GM18499 (cell line): ENCODE measurements around the gene OSBPL7.
"Not testable (repeated sequence)": the region's sequence is repeated elsewhere in the genome, so short reads cannot be mapped to it uniquely, and the experiment has no call there.

Experiments used
- ATAC-seq: cut with Tn5 transposase; IDR thresholded peaks from one replicate; pipeline ENCODE4 v1.9.1; 2021; ENCODE audit warnings: moderate number of reproducible peaks; ENCODE audit not compliant: insufficient read depth, unreplicated experiment

The OSBPL7 gene

DNA sequence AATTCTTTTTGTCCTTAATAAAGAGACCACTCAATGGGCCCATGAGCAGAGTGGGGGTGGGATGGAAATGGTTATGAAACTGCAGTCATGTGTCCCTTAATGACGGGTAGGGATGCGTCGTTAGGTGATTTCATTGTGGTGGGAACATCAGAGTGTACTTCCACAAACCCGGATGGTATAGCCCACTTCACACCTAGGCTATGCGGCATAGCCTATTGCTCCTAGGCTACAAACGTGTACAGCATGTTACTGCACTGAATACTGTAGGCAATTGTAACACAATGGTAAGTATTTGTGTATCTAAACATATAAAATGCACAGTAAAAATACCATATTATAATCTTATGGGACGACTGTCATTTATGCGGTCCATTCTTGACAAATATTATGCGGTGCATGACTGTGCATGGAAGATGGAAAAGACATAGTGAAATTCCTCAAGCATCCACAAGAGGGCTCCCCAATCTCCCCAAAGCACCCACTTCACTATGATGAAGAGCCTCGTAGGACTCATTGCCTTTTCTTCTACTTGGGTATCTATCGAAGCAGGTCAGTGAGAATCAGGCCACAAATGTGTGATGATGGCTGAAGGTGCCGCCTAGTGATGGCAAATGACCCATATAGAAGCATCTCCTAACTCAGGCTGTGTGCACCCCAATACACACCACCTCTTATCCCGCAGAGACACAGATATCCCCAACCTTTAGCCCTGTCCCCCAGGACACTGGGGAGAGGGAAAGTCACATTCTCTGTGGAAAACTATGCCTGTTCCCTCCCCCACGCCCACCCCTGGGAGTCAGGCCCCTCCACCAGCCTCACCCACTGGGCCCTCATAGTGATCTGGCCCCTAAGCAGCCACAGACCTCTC, 45.0 kb downstream of the OSBPL7 start:
- no peak for ATAC-seq

DNA sequence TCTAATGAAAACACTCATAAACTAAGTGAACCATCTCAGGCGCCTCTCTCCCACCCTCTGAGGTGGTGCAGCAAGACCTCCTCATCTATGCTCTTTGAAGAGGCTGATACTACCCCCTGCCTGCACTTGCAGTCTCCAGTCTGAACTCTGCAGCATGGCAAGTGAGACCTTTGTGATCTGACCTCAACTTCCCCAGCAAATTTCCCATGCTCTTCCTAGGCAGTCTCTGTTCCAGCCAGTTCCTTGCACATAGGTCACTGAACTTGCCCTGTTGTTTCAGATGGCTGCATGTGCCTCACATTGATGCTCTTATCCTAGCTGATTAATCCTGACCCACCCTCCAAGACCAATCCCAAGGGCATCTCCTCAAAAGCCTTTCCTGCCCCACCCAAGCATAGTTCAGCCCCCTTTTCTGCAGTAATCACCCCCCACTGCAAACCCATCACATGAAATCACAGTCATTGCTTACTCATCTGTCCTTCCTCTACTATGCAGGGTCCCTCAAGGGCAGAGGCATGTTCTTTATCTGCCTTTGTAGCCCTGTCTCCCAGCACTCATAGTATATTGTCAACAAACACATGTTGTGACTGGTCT, 46.5 kb downstream of the OSBPL7 start:
- no peak for ATAC-seq

DNA sequence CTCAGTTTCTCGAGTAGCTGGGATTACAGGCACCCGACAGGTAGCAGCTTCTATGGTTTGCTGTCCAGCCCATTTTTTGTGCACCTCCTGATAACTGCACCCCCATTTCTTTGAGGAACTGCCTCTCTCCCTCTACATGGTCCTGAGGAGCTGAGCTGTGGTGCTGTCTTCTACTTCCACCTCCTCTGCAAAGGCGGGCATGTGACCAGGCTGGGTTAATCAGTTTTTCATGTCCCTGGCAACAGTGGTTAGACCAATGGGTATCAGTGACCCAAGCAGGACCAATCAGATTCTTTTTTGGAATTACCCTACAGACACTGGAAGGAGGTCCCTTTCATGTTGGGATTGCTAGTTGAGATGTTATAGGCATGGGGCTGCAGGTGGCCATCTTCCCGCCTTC, 47.3 kb downstream of the OSBPL7 start:
- no peak for ATAC-seq

DNA sequence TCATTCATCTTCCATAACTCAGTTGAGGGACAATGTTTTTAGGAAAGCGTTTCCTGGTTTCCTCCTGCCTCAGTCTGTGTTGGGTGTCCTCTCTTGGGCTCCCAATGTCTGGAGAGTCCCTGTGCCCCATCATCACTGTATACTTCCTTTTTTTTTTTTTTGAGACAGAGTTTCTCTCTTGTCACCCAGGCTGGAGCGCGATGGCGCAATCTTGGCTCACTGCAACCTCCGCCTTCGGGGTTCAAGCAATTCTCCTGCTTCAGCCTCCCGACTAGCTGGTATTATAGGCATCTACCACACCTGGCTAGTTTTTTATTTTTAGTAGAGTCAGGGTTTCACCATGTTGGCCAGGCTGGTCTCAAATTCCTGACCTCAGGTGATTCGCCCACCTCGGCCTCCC, 47.9 kb downstream of the OSBPL7 start:
- not testable (repeated sequence) for ATAC-seq

DNA sequence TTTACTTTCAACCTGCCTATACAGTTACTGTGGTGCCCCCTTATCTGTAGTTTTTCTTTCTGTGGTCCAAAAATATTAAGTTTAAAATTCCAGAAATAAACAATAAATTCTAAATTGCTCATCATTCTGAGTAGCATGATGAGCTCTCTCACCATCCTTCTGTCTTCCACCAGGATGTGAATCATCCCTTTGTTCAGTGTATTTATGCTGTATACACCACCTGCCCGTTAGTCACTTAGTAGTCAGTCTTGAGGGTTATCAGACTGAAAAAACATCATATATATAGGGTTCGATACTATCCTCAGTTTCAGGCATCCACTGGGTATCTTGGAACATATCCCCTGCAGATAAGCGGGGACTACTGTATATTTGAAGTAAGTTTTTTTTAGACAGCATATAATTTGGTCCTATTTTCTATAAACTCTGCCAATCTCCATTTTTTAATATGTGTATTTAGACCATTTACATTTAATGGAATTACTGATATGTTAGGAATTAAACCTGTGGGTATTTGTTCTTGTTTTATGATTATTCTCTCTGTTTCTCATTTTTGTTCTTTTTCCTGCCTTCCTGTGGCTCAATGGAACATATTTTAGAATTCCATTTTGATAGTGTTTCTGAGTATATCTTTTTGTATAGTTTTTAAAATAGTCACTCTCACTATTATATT, 57.5 kb downstream of the OSBPL7 start:
- no peak for ATAC-seq

DNA sequence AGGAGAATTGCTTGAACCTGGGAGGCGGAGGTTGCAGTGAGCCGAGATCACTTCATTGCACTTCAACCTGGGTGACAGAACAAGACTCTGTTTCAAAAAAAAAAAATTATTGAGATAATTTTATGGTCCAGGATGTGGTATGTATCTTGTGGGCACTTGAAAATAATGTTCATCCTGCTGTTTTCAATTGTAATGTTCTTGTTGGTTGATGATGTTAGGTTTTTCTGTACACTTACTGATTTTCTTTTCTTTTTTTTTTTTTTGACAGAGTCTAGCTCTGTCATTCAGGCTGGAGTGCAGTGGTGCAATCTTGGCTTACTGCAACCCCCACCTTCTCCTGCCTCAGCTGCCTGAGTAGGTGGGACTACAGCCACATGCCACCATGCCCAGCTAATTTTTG, 58.9 kb downstream of the OSBPL7 start:
- ATAC-seq = no peak

DNA sequence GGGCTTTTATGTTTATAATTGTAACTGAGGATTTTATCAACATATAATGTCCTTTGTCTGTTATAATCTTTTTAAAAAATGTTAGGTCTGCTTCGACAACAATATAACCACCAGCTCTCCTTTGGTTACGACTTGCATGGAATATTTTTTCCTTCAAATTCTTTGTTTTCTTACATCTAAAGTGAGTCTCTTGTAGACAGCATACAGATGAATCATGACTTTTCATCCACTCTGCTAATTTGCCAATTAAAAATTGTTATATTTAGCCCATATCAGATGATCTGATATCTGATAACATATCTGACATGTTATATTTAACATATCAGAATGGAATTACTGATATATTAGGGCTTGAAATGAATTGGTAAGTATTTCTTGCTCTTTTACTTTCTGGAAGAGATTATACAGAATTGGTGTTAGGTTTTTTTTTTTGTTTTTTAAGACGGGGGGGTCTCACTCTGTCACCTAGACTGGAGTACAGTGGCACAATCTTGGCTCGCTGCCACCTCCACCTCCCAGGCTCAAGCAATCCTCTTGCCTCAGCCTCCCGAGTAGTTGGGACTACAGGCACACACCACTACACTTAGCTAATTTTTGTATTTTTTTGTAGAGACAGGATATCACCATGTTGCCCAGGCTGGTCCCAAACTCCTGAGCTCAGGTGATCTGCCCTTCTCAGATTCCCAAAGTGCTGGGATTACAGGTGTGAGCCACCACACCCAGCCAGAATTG, 61.0 kb downstream of the OSBPL7 start:
- ATAC-seq = no peak

DNA sequence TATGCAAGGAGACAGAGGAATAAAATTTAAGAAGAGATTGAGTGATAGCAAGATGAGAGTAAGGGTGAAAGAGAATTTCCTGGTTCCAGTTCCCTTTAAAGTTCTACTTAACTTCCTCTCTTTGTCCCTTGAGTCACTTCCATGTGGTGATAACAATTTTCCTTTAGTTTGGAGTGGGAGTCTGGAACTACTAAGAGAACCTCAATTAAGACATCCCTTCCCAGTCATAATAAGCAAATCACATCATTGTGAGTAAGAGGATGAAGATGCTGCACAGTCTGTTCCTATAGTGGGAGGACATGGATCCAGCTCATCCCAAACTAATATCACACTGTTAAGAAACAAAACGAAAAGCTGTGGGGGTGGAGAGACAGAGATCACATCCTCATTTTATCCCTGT, 64.2 kb downstream of the OSBPL7 start:
- ATAC-seq = no peak
